ENCODE measurements around the gene ALDH1A3. TPM values are rescaled to one million over a fixed set of nuclear protein-coding genes. Genes with fewer than 3 reads are reported as not detected.
A peak's percentile ranks its signal among the peaks of the same experiment; 100 is the strongest.

Gene ALDH1A3
- total and polyA plus RNA-seq, 5 donors from 2014 or later, result not detected

GRCh38 chr15:100873029-100873677 lies 6.5 kb upstream of the ALDH1A3 start:
- Histone ChIP-seq H3K9me3 (ENCODE audit: control insufficient read depth in 2 of 2, low read length in 2 of 2) (peaks cover 0 to 9% of the 10 kb centered on the region in 2 experiments), H3K27ac (ENCODE audit: insufficient read depth, low read length, poor library complexity, severe bottlenecking) (no peak overlapping the region), H3K27me3 (ENCODE audit: control insufficient read depth, insufficient read depth, low read length) (no peaks in the 10 kb centered on the region), H3K4me3 (ENCODE audit: low read depth, low read length) (no peak overlapping the region), H3K4me1 (ENCODE audit: control insufficient read depth, insufficient read depth, low read length, poor library complexity, severe bottlenecking) (no peaks in the 10 kb centered on the region), H3K36me3 (ENCODE audit: control insufficient read depth, insufficient read depth, low read length) (no peaks in the 10 kb centered on the region)
- Mint-ChIP-seq H3K27me3 (peaks cover 14% of the 10 kb centered on the region), H3K4me1 (no peaks in the 10 kb centered on the region), H3K4me3 (no peak overlapping the region), H3K36me3 (no peaks in the 10 kb centered on the region), H3K9me3 (peaks cover 0 to 4% (median 0%) of the 10 kb centered on the region in 7 donors), H3K27ac (no peak overlapping the region)
- ATAC-seq (ENCODE audit: low read depth in 2 of 2) (peak in 1 of 2 donors; percentile 47), DNase-seq (peak; percentile 19 to 63 (median 46))

GRCh38 chr15:100875495-100875894 lies 4.1 kb upstream of the ALDH1A3 start:
- Mint-ChIP-seq H3K4me3 (no peak overlapping the region), H3K36me3 (no peaks in the 10 kb centered on the region), H3K4me1 (peaks cover 0 to 10% (median 0%) of the 10 kb centered on the region in 4 donors), H3K27ac (no peak overlapping the region), H3K27me3 (peaks cover 25% of the 10 kb centered on the region), H3K9me3 (no peaks in the 10 kb centered on the region)
- ATAC-seq (ENCODE audit: low read depth in 2 of 2) (no peak), DNase-seq (no peak)
- H3K4me1 ChIP-seq (ENCODE audit: control insufficient read depth, insufficient read depth, low read length, poor library complexity, severe bottlenecking), result no peaks in the 10 kb centered on the region
- H3K9me3 ChIP-seq (ENCODE audit: control insufficient read depth in 2 of 2, low read length in 2 of 2), result no peaks in the 10 kb centered on the region
- H3K27ac ChIP-seq (ENCODE audit: insufficient read depth, low read length, poor library complexity, severe bottlenecking), result no peak overlapping the region
- H3K36me3 ChIP-seq (ENCODE audit: control insufficient read depth, insufficient read depth, low read length), result no peaks in the 10 kb centered on the region
- H3K4me3 ChIP-seq (ENCODE audit: low read depth, low read length), result no peak overlapping the region
- peaks cover 4% of the 10 kb centered on the region for H3K27me3 ChIP-seq (ENCODE audit: control insufficient read depth, insufficient read depth, low read length)

GRCh38 chr15:100875976-100876375 lies 3.7 kb upstream of the ALDH1A3 start:
- H3K4me1 Mint-ChIP-seq, result peaks cover 0 to 13% (median 0%) of the 10 kb centered on the region in 4 donors
- Histone ChIP-seq H3K4me1 (ENCODE audit: control insufficient read depth, insufficient read depth, low read length, poor library complexity, severe bottlenecking) (no peaks in the 10 kb centered on the region), H3K36me3 (ENCODE audit: control insufficient read depth, insufficient read depth, low read length) (no peaks in the 10 kb centered on the region), H3K9me3 (ENCODE audit: control insufficient read depth in 2 of 2, low read length in 2 of 2) (no peaks in the 10 kb centered on the region), H3K27me3 (ENCODE audit: control insufficient read depth, insufficient read depth, low read length) (peaks cover 4% of the 10 kb centered on the region), H3K4me3 (ENCODE audit: low read depth, low read length) (no peak overlapping the region), H3K27ac (ENCODE audit: insufficient read depth, low read length, poor library complexity, severe bottlenecking) (no peak overlapping the region)
- no peak for ATAC-seq (ENCODE audit: low read depth in 2 of 2)
- peaks cover 30% of the 10 kb centered on the region for H3K27me3 Mint-ChIP-seq
- H3K36me3 Mint-ChIP-seq, result no peaks in the 10 kb centered on the region
- H3K27ac Mint-ChIP-seq, result no peak overlapping the region
- no peak overlapping the region for H3K4me3 Mint-ChIP-seq
- no peak for DNase-seq
- no peaks in the 10 kb centered on the region for H3K9me3 Mint-ChIP-seq

GRCh38 chr15:100877551-100877950 lies 2.1 kb upstream of the ALDH1A3 start:
- H3K4me1 Mint-ChIP-seq, result peaks cover 0 to 13% (median 0%) of the 10 kb centered on the region in 4 donors
- H3K27me3 Mint-ChIP-seq, result peaks cover 42% of the 10 kb centered on the region
- no peak overlapping the region for H3K4me3 ChIP-seq (ENCODE audit: low read depth, low read length)
- H3K27ac Mint-ChIP-seq, result no peak overlapping the region
- no peaks in the 10 kb centered on the region for H3K9me3 ChIP-seq (ENCODE audit: control insufficient read depth in 2 of 2, low read length in 2 of 2)
- H3K27ac ChIP-seq (ENCODE audit: insufficient read depth, low read length, poor library complexity, severe bottlenecking), result no peak overlapping the region
- no peak overlapping the region for H3K4me3 Mint-ChIP-seq
- H3K4me1 ChIP-seq (ENCODE audit: control insufficient read depth, insufficient read depth, low read length, poor library complexity, severe bottlenecking), result no peaks in the 10 kb centered on the region
- no peaks in the 10 kb centered on the region for H3K9me3 Mint-ChIP-seq
- no peak for ATAC-seq (ENCODE audit: low read depth in 2 of 2)
- no peak for DNase-seq
- no peaks in the 10 kb centered on the region for H3K36me3 ChIP-seq (ENCODE audit: control insufficient read depth, insufficient read depth, low read length)
- no peaks in the 10 kb centered on the region for H3K36me3 Mint-ChIP-seq
- peaks cover 9% of the 10 kb centered on the region for H3K27me3 ChIP-seq (ENCODE audit: control insufficient read depth, insufficient read depth, low read length)

- Mint-ChIP-seq H3K27ac (no peak overlapping the region), H3K36me3 (no peaks in the 10 kb centered on the region), H3K4me1 (peaks cover 0 to 13% (median 0%) of the 10 kb centered on the region in 4 donors), H3K27me3 (peaks cover 48% of the 10 kb centered on the region), H3K4me3 (peak overlapping the region in 1 of 4 donors; percentile 66), H3K9me3 (no peaks in the 10 kb centered on the region)
- no peaks in the 10 kb centered on the region for H3K4me1 ChIP-seq (ENCODE audit: control insufficient read depth, insufficient read depth, low read length, poor library complexity, severe bottlenecking)
- peaks cover 11% of the 10 kb centered on the region for H3K27me3 ChIP-seq (ENCODE audit: control insufficient read depth, insufficient read depth, low read length)
- H3K4me3 ChIP-seq (ENCODE audit: low read depth, low read length), result no peak overlapping the region
- no peak overlapping the region for H3K27ac ChIP-seq (ENCODE audit: insufficient read depth, low read length, poor library complexity, severe bottlenecking)
- no peak for ATAC-seq (ENCODE audit: low read depth in 2 of 2)
- no peaks in the 10 kb centered on the region for H3K36me3 ChIP-seq (ENCODE audit: control insufficient read depth, insufficient read depth, low read length)
- DNase-seq, result no peak
- no peaks in the 10 kb centered on the region for H3K9me3 ChIP-seq (ENCODE audit: control insufficient read depth in 2 of 2, low read length in 2 of 2)
These were observed 1.5 kb upstream of the ALDH1A3 start for GRCh38 chr15:100878130-100878529.

- Mint-ChIP-seq H3K36me3 (no peaks in the 10 kb centered on the region), H3K4me3 (peak overlapping the region in 3 of 4 donors; percentile 66 to 76 (median 75))
- H3K27ac ChIP-seq (ENCODE audit: insufficient read depth, low read length, poor library complexity, severe bottlenecking), result no peak overlapping the region
These were observed 983 bp upstream of the ALDH1A3 start for GRCh38 chr15:100878648-100879047.

GRCh38 chr15:100879061-100879463 lies 569 bp upstream of the ALDH1A3 start:
- Mint-ChIP-seq H3K4me3 (no peak overlapping the region), H3K27ac (no peak overlapping the region), H3K9me3 (no peaks in the 10 kb centered on the region), H3K27me3 (peaks cover 55% of the 10 kb centered on the region), H3K4me1 (peaks cover 0 to 13% (median 0%) of the 10 kb centered on the region in 4 donors), H3K36me3 (no peaks in the 10 kb centered on the region)
- no peaks in the 10 kb centered on the region for H3K4me1 ChIP-seq (ENCODE audit: control insufficient read depth, insufficient read depth, low read length, poor library complexity, severe bottlenecking)
- H3K36me3 ChIP-seq (ENCODE audit: control insufficient read depth, insufficient read depth, low read length), result no peaks in the 10 kb centered on the region
- ATAC-seq (ENCODE audit: low read depth in 2 of 2), result no peak
- H3K9me3 ChIP-seq (ENCODE audit: control insufficient read depth in 2 of 2, low read length in 2 of 2), result no peaks in the 10 kb centered on the region
- peaks cover 15% of the 10 kb centered on the region for H3K27me3 ChIP-seq (ENCODE audit: control insufficient read depth, insufficient read depth, low read length)
- no peak overlapping the region for H3K27ac ChIP-seq (ENCODE audit: insufficient read depth, low read length, poor library complexity, severe bottlenecking)
- no peak for DNase-seq
- no peak overlapping the region for H3K4me3 ChIP-seq (ENCODE audit: low read depth, low read length)

More at GRCh38 chr15:100878648-100879047, 983 bp upstream of the ALDH1A3 start:
- Histone ChIP-seq H3K4me3 (ENCODE audit: low read depth, low read length) (no peak overlapping the region), H3K27me3 (ENCODE audit: control insufficient read depth, insufficient read depth, low read length) (peaks cover 12% of the 10 kb centered on the region), H3K36me3 (ENCODE audit: control insufficient read depth, insufficient read depth, low read length) (no peaks in the 10 kb centered on the region), H3K9me3 (ENCODE audit: control insufficient read depth in 2 of 2, low read length in 2 of 2) (no peaks in the 10 kb centered on the region), H3K4me1 (ENCODE audit: control insufficient read depth, insufficient read depth, low read length, poor library complexity, severe bottlenecking) (no peaks in the 10 kb centered on the region)
- ATAC-seq (ENCODE audit: low read depth in 2 of 2) (no peak), DNase-seq (no peak)
- Mint-ChIP-seq H3K9me3 (no peaks in the 10 kb centered on the region), H3K4me1 (peaks cover 0 to 13% (median 0%) of the 10 kb centered on the region in 4 donors), H3K27ac (no peak overlapping the region), H3K27me3 (peaks cover 51% of the 10 kb centered on the region)
